Jurkat, Clone E6-1 (cell line): ENCODE data around the gene MEIKIN.
"Not testable (repeated sequence)": the region's sequence is repeated elsewhere in the genome, so short reads cannot be mapped to it uniquely, and the experiment has no call there.

Source experiments
- DNase-seq: peaks from one replicate; pipeline ENCODE4 v3.0.0-alpha.2; 2011; ENCODE audit warnings: low read depth, low spot score
- H3K4me3 ChIP-seq: 2 replicates; pipeline ENCODE4 v1.5.1; 2011; ENCODE audit warnings: mild to moderate bottlenecking, low read length, control low read depth, moderate library complexity

Gene MEIKIN

GRCh38 chr5:131786900-131787692, 158.4 kb downstream of the MEIKIN start:
- H3K4me3 ChIP-seq, result no peak overlapping the region
- no peak for DNase-seq

GRCh38 chr5:131786036-131786435, 159.4 kb downstream of the MEIKIN start:
- no peak overlapping the region for H3K4me3 ChIP-seq
- no peak for DNase-seq

GRCh38 chr5:131783874-131784273, 161.6 kb downstream of the MEIKIN start:
- no peak for DNase-seq
- no peak overlapping the region for H3K4me3 ChIP-seq

GRCh38 chr5:131783357-131783756, 162.1 kb downstream of the MEIKIN start:
- DNase-seq, result no peak

GRCh38 chr5:131782717-131783116, 162.7 kb downstream of the MEIKIN start:
- no peak overlapping the region for H3K4me3 ChIP-seq
- no peak for DNase-seq

More at GRCh38 chr5:131783357-131783756, 162.1 kb downstream of the MEIKIN start:
- H3K4me3 ChIP-seq, result no peak overlapping the region

GRCh38 chr5:131778141-131778540, 167.3 kb downstream of the MEIKIN start:
- not testable (repeated sequence) for H3K4me3 ChIP-seq, DNase-seq

GRCh38 chr5:131776450-131776849, 169.0 kb downstream of the MEIKIN start:
- DNase-seq, result no peak
- H3K4me3 ChIP-seq, result no peak overlapping the region

GRCh38 chr5:131774652-131775367, 170.7 kb downstream of the MEIKIN start:
- no peak overlapping the region for H3K4me3 ChIP-seq
- no peak for DNase-seq

- no peak overlapping the region for H3K4me3 ChIP-seq
- no peak for DNase-seq
These were observed 171.7 kb downstream of the MEIKIN start for GRCh38 chr5:131773805-131774204.

- no peak overlapping the region for H3K4me3 ChIP-seq
- no peak for DNase-seq
These were observed 173.8 kb downstream of the MEIKIN start for GRCh38 chr5:131771692-131772091.

GRCh38 chr5:131769961-131770360, 175.5 kb downstream of the MEIKIN start:
- no peak for DNase-seq
- no peak overlapping the region for H3K4me3 ChIP-seq

- no peak overlapping the region for H3K4me3 ChIP-seq
- DNase-seq, result no peak
These were observed 176.1 kb downstream of the MEIKIN start for GRCh38 chr5:131769336-131769735.

GRCh38 chr5:131767891-131768290, 177.6 kb downstream of the MEIKIN start:
- H3K4me3 ChIP-seq, result no peak overlapping the region
- no peak for DNase-seq

- no peak for DNase-seq
- H3K4me3 ChIP-seq, result no peak overlapping the region
These were observed 178.8 kb downstream of the MEIKIN start for GRCh38 chr5:131766689-131767088.

- DNase-seq, result no peak
These were observed 180.2 kb downstream of the MEIKIN start for GRCh38 chr5:131765261-131765660.

GRCh38 chr5:131763968-131764367, 181.5 kb downstream of the MEIKIN start:
- H3K4me3 ChIP-seq, result no peak overlapping the region
- no peak for DNase-seq

More at GRCh38 chr5:131765261-131765660, 180.2 kb downstream of the MEIKIN start:
- no peak overlapping the region for H3K4me3 ChIP-seq

GRCh38 chr5:131760793-131761192, 184.7 kb downstream of the MEIKIN start:
- no peak for DNase-seq
- no peak overlapping the region for H3K4me3 ChIP-seq

- no peak overlapping the region for H3K4me3 ChIP-seq
- DNase-seq, result no peak
These were observed 185.8 kb downstream of the MEIKIN start for GRCh38 chr5:131759704-131760103.

- no peak overlapping the region for H3K4me3 ChIP-seq
These were observed 187.0 kb downstream of the MEIKIN start for GRCh38 chr5:131758520-131758900.

GRCh38 chr5:131757830-131758519, 187.5 kb downstream of the MEIKIN start:
- DNase-seq, result no peak
- H3K4me3 ChIP-seq, result no peak overlapping the region

More at GRCh38 chr5:131758520-131758900, 187.0 kb downstream of the MEIKIN start:
- DNase-seq, result no peak
